HUES64 (cell line): ENCODE data around the gene SLC12A8.
A peak's percentile ranks its signal among the peaks of the same experiment; 100 is the strongest.

Source experiments
- H3K27ac ChIP-seq: 2 replicates; pipeline ENCODE4 v1.7.0; 2013; ENCODE audit warnings: low read depth, low read length, inconsistent platforms
- H3K27me3 ChIP-seq: 2 replicates; pipeline ENCODE4 v1.6.1; 2013; ENCODE audit warnings: mild to moderate bottlenecking, low read length; ENCODE audit not compliant: insufficient read depth
- H3K36me3 ChIP-seq: 2 replicates; pipeline ENCODE4 v1.6.1; 2013; ENCODE audit warnings: mild to moderate bottlenecking, low read length; ENCODE audit not compliant: insufficient read depth
- H3K4me1 ChIP-seq: 2 replicates; pipeline ENCODE4 v1.6.1; 2013; ENCODE audit warnings: mild to moderate bottlenecking, low read length, moderate library complexity; ENCODE audit not compliant: insufficient read depth
- H3K4me3 ChIP-seq: 2 replicates; pipeline ENCODE4 v1.5.1; 2013; ENCODE audit warnings: mild to moderate bottlenecking, low read length, moderate library complexity
- H3K9ac ChIP-seq: 2 replicates; pipeline ENCODE4 v1.6.1; 2013; ENCODE audit warnings: mild to moderate bottlenecking, low read depth, low read length
- H3K9me3 ChIP-seq: 2 replicates; pipeline ENCODE4 v1.6.1; 2013; ENCODE audit warnings: low read depth, low read length; ENCODE audit not compliant: insufficient read depth
- WGBS: fragments of 150-250, 120-280 bp; methylation state at CpG from one replicate; pipeline ENCODE4 v1.1.7; 2013; ENCODE audit warnings: missing lambda C conversion rate; 5-methylcytosine and 5-hydroxymethylcytosine counted together

Gene SLC12A8

DNA sequence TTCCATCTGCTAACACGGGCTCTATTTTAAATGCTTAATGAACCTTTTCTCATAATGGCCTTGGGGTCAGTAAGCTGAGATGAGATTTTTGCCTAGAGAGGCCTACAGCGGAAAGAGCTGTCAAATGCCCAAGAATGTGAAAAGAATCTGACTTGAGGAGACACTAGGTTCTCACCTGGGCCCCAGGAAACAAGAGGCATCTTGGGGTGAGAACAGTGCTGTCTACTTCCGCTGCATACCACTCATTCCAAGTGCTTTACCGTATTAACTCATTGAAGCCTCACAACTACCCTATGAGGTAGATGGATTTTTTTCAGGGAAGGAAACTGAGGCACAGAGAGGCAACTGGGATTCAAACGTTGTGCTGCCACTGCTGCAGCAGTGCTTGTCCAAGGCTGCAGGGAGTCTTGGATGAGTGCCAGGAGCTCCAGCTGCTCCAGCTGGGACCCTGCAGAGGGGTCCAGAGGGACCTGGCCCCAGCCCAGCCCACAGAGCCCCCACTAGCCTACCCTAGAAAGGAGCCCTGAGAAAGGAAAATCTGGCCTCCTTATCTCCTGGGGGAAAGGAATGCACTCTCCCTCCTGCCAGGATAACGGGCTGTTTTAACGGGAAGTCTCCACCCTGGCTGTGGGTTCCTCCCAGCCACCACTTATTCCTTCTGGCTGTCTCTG, 68.4 kb downstream of the SLC12A8 start:
- 41% methylated on average over 6 of the region's 7 CpGs for WGBS
- Histone ChIP-seq H3K4me3 (no peak overlapping the region), H3K36me3 (no peaks in the 10 kb centered on the region), H3K4me1 (peaks cover 41% of the 10 kb centered on the region), H3K9ac (no peak overlapping the region), H3K27ac (peak overlapping the region; percentile 51; the same call in 1 of the 2 replicates), H3K9me3 (no peaks in the 10 kb centered on the region), H3K27me3 (peaks cover 27% of the 10 kb centered on the region)

DNA sequence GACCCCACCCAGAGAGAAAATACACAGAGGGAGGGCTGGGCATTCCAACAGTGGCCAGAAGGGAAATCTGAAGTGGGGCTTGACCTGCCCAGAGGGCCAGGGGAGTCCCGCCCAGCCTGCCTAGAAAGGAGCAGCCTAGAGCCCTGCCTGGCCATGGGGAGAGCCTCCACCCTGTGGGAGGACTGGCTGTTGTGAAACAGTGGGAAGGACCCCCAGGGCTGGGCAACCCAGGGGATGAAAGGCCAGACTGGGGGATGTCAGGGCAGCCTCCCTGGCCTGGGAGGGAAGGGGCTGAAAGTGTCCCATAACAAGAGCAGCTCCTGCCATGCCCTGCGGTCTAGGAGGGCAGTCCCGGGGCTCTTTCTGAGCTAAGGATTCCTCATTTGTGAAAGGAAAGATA, 69.0 kb downstream of the SLC12A8 start:
- Histone ChIP-seq H3K27ac (peak overlapping the region; percentile 6; the same call in 1 of the 2 replicates), H3K9ac (no peak overlapping the region), H3K27me3 (peaks cover 27% of the 10 kb centered on the region), H3K9me3 (no peaks in the 10 kb centered on the region), H3K4me3 (no peak overlapping the region), H3K4me1 (peaks cover 38% of the 10 kb centered on the region), H3K36me3 (no peaks in the 10 kb centered on the region)
- 71% methylated on average over 3 of the region's 3 CpGs for WGBS

DNA sequence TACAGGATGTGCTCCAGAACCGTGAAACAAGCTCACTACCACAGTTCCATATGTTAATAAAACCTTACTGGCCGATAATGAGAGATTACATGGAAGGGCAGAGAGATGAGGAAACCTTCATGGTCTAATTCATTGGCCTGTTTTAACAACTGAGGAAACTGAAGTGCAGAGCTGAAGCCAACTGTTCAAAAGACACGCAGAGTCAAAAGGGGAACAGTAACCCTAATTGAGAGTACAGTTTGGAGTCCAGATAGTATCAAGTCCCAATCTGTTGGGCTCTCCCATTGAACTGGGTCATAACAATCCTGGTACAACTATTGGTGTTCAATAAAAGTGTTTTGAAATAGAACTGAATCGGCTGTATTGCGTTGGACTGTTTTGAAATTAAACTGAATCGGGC, 69.6 kb downstream of the SLC12A8 start:
- Histone ChIP-seq H3K36me3 (no peaks in the 10 kb centered on the region), H3K9ac (no peak overlapping the region), H3K9me3 (no peaks in the 10 kb centered on the region), H3K27ac (no peak overlapping the region), H3K4me3 (no peak overlapping the region; the same call in 1 of the 2 replicates), H3K4me1 (peaks cover 38% of the 10 kb centered on the region), H3K27me3 (peaks cover 27% of the 10 kb centered on the region)
- 79% methylated on average over 6 of the region's 6 CpGs for WGBS

DNA sequence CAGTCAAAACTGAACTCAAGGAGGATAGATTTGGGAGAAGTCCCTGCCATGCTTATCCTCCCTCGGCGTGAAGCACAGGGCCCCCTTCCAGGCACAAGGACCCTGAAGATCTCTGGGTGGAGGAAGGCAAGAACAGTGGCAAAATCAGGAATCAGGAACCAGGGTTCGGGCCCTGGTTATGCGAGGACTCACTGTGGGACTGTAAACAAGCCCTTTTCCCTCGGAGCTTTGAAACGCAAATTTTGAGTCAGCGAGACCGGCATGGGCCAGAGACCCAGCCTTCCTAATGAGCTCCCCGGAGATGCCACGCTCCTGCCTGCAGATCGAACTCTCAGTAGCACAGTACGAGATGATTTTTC, 70.1 kb downstream of the SLC12A8 start:
- Histone ChIP-seq H3K9ac (no peak overlapping the region), H3K9me3 (no peaks in the 10 kb centered on the region), H3K27me3 (peaks cover 27% of the 10 kb centered on the region), H3K4me1 (peaks cover 38% of the 10 kb centered on the region), H3K4me3 (peak overlapping the region; percentile 54; the same call in 1 of the 2 replicates), H3K27ac (no peak overlapping the region), H3K36me3 (no peaks in the 10 kb centered on the region)
- WGBS = 15% methylated on average over 12 of the region's 12 CpGs

DNA sequence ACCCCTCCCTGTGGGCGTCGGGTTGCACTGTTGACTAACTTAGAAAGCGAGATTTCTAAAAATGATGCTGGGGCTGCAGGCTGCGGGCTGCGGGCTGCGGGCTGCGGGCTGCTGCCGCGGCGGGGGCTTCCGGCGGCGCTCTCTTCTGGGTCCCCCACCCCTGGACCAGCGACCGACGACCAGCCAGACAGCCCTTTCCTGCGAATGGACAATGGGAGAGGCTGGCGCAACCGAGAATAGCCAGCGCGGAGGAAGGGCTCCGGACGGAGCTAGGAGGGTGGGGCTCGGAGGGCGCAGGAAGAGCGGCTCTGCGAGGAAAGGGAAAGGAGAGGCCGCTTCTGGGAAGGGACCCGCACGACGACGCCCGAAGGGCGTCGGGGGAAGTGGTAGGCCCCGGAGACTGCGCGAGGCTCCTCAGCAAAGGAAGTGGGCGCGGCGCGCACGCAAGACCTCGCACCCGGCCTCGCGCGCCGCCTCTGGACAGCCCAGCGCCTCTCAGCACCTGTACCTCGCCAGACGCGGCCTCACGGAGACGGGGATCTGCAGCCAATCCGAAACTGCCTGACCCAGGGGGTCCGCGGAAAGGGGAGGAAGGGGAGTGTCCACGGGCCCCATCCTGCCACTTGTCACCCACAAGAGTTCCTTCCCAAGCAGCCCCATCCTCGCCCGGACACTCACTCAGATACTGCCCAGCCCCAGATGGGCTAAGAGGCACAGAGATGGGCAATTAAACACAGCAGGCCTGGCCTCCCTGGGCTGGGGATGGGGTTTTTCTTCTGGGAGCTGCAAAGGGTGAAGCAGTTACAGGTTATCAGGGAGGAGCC, 70.7 kb downstream of the SLC12A8 start:
- Histone ChIP-seq H3K4me3 (peak overlapping the region; percentile 54), H3K9ac (peak overlapping the region; percentile 53; the same call in 1 of the 2 replicates), H3K27ac (no peak overlapping the region), H3K4me1 (peaks cover 38% of the 10 kb centered on the region), H3K9me3 (no peaks in the 10 kb centered on the region), H3K36me3 (no peaks in the 10 kb centered on the region), H3K27me3 (peaks cover 27% of the 10 kb centered on the region)
- WGBS = 5% methylated on average over 60 of the region's 61 CpGs

DNA sequence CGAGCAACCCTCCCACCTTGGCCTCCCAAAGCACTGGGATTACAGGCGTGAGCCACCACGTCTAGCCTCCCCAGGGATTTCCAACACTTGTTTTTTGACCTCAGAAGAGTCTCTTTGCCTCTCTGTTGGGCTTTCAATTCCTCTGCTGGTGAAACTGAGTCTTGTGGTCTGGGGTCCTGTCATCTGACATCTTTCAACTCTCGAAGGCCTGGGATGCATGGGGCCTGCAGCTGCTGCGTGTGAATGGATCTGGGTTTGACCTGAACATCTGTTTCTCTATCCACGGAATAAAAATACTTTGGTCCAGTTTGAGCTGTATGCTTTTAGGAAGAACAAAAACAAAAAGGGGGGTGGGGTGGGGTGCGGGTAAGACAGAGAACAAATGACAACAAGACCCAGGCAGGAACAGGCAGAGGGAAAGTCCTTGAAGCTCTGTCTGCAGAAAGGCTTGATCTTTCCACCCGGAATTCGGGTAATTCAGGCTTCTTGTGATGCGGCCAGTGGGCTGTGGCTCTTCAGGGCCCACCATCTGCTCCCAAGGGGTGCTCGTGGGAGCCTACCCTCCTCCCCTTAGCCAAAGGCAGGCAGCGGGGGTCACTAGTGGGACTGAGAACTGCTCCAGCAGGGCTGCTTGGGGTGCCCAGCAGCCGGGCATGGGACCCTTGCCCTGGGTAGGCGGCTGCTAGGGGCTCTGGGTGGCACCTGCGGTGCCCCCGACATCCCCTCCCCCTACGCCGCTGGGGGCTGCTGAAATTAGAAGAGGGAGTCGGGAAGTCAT, 71.5 kb downstream of the SLC12A8 start:
- Histone ChIP-seq H3K9ac (peak overlapping the region; percentile 3; the same call in 1 of the 2 replicates), H3K9me3 (no peaks in the 10 kb centered on the region), H3K36me3 (no peaks in the 10 kb centered on the region), H3K27ac (no peak overlapping the region), H3K4me3 (peak overlapping the region; percentile 54), H3K4me1 (peaks cover 38% of the 10 kb centered on the region), H3K27me3 (peaks cover 27% of the 10 kb centered on the region)
- 62% methylated on average over 19 of the region's 19 CpGs for WGBS

DNA sequence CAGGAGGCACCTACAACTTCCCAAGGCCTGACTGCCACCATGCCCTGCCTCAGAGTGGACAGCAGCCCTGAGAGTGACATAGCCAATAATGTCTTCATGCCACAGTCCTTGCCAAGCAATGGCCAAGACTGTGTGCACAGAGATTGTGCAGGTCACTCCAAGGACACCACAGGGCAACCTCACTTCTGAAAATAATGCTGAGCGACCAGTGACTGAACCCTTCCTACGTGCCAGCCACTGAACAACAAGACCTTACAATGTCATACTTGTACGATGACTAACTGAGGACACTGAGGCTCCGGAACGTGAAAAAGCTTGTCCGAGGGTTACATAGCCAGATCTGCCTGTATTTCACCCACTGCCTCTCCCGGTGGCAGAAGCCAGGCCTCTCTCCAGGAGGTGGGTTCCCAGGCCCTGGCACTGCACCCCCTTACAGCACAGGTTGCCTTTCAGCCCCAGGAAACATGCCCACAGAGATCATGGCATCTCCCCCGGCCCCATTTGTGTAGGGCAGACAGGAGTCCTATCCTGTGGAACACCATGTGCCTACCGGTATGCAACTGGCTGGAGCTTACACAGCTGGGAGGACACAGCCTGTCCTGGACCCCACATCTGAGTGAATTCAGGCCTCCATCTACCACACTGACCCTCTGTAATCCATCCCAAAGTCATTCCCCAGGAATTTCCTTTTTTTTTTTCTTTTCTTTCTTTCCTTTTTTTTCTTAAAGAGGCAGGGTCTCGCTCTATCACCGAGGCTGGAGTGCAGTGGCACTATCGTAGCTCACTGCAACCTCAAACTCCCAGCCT, 72.3 kb downstream of the SLC12A8 start:
- H3K9me3 ChIP-seq = no peaks in the 10 kb centered on the region
- no peak overlapping the region for H3K9ac ChIP-seq
- H3K27ac ChIP-seq = no peak overlapping the region
- no peaks in the 10 kb centered on the region for H3K36me3 ChIP-seq
- H3K27me3 ChIP-seq = peaks cover 27% of the 10 kb centered on the region
- H3K4me3 ChIP-seq = no peak overlapping the region
- H3K4me1 ChIP-seq = peaks cover 38% of the 10 kb centered on the region
- whole genome bisulfite sequencing = 92% methylated on average over 12 of the region's 12 CpGs

DNA sequence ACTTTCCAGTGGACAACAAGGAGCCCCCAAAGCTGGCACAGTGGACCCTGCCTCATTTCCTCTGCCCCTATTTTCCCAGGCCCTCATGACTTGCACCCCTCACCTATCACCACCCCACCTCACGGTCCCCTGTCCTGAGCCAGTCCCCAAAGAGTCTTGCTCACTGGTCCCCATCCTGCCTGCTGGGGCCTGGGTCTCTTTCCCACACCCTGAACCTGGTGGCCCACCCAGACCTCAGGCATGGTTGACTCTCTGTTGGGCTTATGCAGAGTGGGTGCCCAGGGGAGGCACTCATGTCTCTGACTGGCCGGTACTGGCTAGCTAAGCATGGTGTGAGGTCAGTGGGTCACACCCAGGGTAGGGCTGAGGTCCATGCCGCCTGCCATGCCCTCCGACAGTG, 73.2 kb downstream of the SLC12A8 start:
- H3K4me3 ChIP-seq = no peak overlapping the region
- H3K36me3 ChIP-seq = no peaks in the 10 kb centered on the region
- H3K27me3 ChIP-seq = peaks cover 27% of the 10 kb centered on the region
- H3K4me1 ChIP-seq = peaks cover 32% of the 10 kb centered on the region
- WGBS = 92% methylated on average over 4 of the region's 4 CpGs
- H3K9ac ChIP-seq = no peak overlapping the region
- no peaks in the 10 kb centered on the region for H3K9me3 ChIP-seq
- no peak overlapping the region for H3K27ac ChIP-seq

DNA sequence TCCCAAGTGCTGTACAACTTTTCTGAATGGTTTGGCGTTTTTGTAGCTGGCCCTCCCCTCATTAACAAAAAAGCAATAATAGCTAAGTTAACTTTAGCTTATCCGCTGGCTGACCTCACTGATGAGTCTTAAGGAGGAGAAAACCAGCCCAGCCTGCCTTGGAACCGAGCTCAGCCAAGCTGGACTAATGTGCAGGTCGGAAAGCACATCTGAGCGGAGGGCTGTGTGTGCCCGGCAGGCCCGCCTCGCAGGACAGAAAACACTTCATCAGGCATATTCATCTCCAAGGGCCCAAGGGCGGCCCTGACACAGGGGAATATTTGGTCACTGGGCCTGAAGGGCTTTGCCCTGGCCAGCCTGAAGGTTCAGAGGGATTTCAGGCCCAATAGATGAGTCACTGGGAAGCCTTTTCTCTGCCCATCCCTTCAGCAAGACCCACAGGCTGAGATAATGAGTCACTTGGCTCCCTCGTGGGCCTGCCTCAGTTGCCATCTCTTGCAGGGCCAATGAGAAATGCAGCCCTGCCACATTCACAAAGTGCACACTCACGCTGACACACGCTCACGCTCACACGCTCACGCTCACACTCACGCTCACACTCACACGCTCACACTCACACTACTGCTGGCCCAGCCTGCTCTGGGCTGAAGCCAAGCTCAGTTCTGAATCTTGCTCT, 75.1 kb downstream of the SLC12A8 start:
- Histone ChIP-seq H3K27me3 (peaks cover 18% of the 10 kb centered on the region), H3K9ac (no peak overlapping the region), H3K27ac (no peak overlapping the region), H3K4me3 (no peak overlapping the region), H3K36me3 (no peaks in the 10 kb centered on the region), H3K4me1 (peaks cover 13% of the 10 kb centered on the region), H3K9me3 (no peaks in the 10 kb centered on the region)
- WGBS = 80% methylated on average over 17 of the region's 17 CpGs

DNA sequence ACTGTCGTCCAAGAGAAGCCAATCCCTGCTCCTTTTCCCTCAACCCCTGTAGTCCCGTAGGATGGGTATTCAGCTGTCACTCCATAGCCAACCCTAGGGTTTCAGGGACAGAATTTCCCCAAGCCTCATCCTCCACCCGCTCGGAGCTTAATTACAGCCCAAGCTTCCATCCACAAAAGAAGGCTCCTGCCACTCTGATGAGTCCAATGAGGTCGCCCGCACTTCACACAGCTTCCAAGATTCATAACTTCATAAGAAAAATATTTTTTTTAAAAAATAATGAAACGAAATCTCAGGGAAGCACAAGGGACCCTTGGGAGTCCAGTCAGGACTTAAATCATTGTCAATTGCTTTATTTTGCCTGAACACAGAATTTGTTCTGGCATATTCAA, 75.6 kb downstream of the SLC12A8 start:
- Histone ChIP-seq H3K27me3 (peaks cover 12% of the 10 kb centered on the region), H3K36me3 (no peaks in the 10 kb centered on the region), H3K4me3 (no peak overlapping the region), H3K27ac (no peak overlapping the region), H3K9me3 (no peaks in the 10 kb centered on the region), H3K4me1 (peaks cover 8% of the 10 kb centered on the region), H3K9ac (no peak overlapping the region)
- 88% methylated on average over 7 of the region's 7 CpGs for WGBS
